Central memory CD8-positive, alpha-beta T cell (primary cell): ENCODE results near the gene KNL1.
"Not testable (repeated sequence)": the region's sequence is repeated elsewhere in the genome, so short reads cannot be mapped to it uniquely, and the experiment has no call there.

Experiments used
- ATAC-seq: fragments of 150-1000 bp; cut with Tn5 transposase; replicated peaks from 2 replicates; pipeline ENCODE4 v1.10.0; 2022; ENCODE audit warnings: mild to moderate bottlenecking, moderate FRiP score, moderate number of reproducible peaks; ENCODE audit not compliant: poor library complexity, severe bottlenecking; ENCODE audit errors: extremely low read depth
- DNase-seq, 2 donors: peaks; one replicate each; pipeline ENCODE4 v3.0.0; 2021; ENCODE audit warnings: low spot score in 2 of 2
- H3K27ac Mint-ChIP-seq: one replicate; pipeline ENCODE4 v1.8.0; 2022; ENCODE audit warnings: low read depth, mild to moderate bottlenecking, moderate library complexity, mixed read lengths
- H3K27me3 Mint-ChIP-seq: one replicate; pipeline ENCODE4 v1.8.0; 2022; ENCODE audit warnings: mixed read lengths
- H3K36me3 Mint-ChIP-seq: one replicate; pipeline ENCODE4 v1.8.0; 2022; ENCODE audit warnings: mild to moderate bottlenecking, moderate library complexity, mixed read lengths; ENCODE audit not compliant: insufficient read depth
- H3K4me1 Mint-ChIP-seq: one replicate; pipeline ENCODE4 v1.8.0; 2022; ENCODE audit warnings: mixed read lengths
- H3K4me3 Mint-ChIP-seq: one replicate; pipeline ENCODE4 v1.8.0; 2022; ENCODE audit warnings: mild to moderate bottlenecking, moderate library complexity, mixed read lengths
- H3K9me3 Mint-ChIP-seq: one replicate; pipeline ENCODE4 v1.8.0; 2022; ENCODE audit warnings: mixed read lengths

The KNL1 gene

DNA sequence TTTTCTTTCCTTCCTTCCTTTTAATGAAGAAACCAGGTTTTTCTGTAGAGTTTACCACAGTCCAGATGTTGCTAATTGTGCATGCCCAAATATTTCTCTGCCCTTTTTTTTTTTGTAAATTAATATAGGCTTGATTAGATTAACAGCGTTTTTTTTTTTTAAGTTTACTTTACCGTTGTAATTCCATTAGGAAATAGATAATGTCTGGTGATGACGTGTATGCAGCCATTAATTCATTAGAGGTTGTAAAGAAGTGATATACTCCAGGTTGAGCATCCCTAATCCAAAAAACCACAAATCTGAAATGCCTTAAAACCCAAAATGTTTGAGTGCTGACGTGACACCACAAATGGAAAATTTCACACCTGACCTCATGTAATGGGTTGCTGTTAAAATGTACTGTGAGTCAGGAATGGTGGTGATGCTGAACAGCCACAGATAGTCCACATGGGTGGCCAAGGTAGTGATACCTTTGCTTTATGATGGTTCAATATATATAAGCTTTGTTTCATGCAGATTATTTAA, 43.2 kb downstream of the KNL1 start:
- no peaks in the 10 kb centered on the region for H3K9me3 Mint-ChIP-seq
- ATAC-seq (no peak), DNase-seq (no peak)
- H3K4me1 Mint-ChIP-seq = no peaks in the 10 kb centered on the region
- no peak overlapping the region for H3K4me3 Mint-ChIP-seq
- peaks cover 3% of the 10 kb centered on the region for H3K36me3 Mint-ChIP-seq
- no peaks in the 10 kb centered on the region for H3K27me3 Mint-ChIP-seq
- H3K27ac Mint-ChIP-seq = no peak overlapping the region

DNA sequence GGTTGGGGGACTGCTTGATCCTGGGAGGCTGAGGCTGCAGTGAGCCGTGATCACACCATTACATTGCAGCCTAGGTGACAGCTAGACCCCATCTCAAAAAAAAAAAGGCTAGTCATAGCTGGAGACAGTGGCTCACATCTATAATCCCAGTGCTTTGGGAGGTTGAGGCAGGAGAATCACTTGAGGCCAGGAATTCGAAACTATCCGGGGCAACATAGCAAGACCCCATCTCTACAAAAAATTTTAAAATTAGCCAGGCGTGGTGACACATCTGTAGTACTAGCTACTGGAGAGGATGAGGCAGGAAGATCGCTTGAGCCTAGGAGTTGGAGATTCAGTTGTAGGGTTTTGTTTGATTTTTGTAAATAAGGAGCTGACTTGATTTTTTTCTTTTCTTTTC, 45.6 kb downstream of the KNL1 start:
- ATAC-seq = no peak
- no peaks in the 10 kb centered on the region for H3K4me1 Mint-ChIP-seq
- H3K27me3 Mint-ChIP-seq = no peaks in the 10 kb centered on the region
- no peak for DNase-seq
- H3K36me3 Mint-ChIP-seq = peaks cover 2% of the 10 kb centered on the region
- no peak overlapping the region for H3K27ac Mint-ChIP-seq
- H3K9me3 Mint-ChIP-seq = no peaks in the 10 kb centered on the region
- no peak overlapping the region for H3K4me3 Mint-ChIP-seq

DNA sequence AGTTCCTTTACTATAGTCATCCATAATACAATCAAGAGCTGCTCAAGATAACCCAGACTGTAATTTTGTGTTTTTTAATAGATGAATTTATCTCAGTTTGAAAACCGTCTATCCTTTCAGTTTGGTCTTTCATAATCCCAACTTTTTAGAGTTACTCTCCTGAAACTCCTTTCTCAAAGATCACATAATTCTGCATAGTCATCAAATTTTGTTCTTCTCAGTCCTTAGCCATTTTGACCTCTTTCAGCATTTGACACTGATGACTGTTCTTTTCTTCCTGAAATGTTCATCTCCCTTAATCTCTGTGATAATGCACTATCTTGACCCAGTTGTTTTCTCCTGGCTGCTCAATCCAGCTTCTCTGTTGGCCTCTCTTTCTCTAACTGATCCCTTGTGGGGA, 53.5 kb downstream of the KNL1 start:
- ATAC-seq (no peak), DNase-seq (no peak)
- no peak overlapping the region for H3K4me3 Mint-ChIP-seq
- no peaks in the 10 kb centered on the region for H3K27me3 Mint-ChIP-seq
- H3K36me3 Mint-ChIP-seq = no peaks in the 10 kb centered on the region
- H3K9me3 Mint-ChIP-seq = no peaks in the 10 kb centered on the region
- H3K4me1 Mint-ChIP-seq = no peaks in the 10 kb centered on the region
- no peak overlapping the region for H3K27ac Mint-ChIP-seq

DNA sequence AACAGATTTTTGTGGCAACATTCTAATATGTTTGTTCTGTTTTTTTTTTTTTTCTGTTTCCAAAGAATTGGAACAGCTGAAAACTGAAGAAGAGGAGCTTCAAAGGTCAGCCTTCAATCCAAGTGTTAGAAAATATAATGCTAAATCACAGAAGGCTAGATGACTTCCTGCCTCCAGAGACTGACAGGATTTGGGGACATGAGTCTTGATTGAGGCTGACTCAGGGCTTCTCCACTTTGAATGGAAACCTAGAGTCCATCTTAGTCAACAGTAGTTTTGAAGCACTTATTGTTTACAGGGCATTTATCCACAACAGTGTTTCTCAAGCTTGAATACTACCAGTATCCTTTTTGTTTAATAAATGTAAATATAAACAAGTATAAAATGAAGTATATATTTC, 56.4 kb downstream of the KNL1 start:
- no peak for DNase-seq
- Mint-ChIP-seq H3K9me3 (no peaks in the 10 kb centered on the region), H3K27me3 (no peaks in the 10 kb centered on the region), H3K4me3 (no peak overlapping the region), H3K27ac (peak overlapping the region; percentile 35), H3K4me1 (no peaks in the 10 kb centered on the region), H3K36me3 (peaks cover 1% of the 10 kb centered on the region)
- no peak for ATAC-seq

DNA sequence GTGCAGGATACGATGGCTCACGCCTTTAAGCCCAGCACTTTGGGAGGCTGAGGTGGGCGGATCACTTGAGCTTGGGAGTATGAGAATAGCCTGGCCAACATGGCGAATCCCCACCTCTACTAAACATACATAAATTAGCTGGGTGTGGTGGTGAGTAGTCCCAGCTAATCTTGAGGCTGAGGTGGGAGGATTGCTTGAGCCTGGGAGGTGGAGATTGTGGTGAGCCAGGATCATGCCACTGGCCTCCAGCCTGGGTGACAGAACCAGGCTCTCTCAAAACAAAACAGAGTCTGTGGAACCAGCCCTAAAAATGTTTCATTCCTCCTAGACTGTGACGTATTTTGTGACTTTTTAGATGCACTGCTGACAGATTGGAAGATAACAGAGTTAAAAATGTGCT, 66.6 kb downstream of the KNL1 start:
- peaks cover 5% of the 10 kb centered on the region for H3K36me3 Mint-ChIP-seq
- DNase-seq (no peak), ATAC-seq (no peak)
- no peak overlapping the region for H3K27ac Mint-ChIP-seq
- H3K4me3 Mint-ChIP-seq = no peak overlapping the region
- no peaks in the 10 kb centered on the region for H3K9me3 Mint-ChIP-seq
- no peaks in the 10 kb centered on the region for H3K27me3 Mint-ChIP-seq
- H3K4me1 Mint-ChIP-seq = no peaks in the 10 kb centered on the region

DNA sequence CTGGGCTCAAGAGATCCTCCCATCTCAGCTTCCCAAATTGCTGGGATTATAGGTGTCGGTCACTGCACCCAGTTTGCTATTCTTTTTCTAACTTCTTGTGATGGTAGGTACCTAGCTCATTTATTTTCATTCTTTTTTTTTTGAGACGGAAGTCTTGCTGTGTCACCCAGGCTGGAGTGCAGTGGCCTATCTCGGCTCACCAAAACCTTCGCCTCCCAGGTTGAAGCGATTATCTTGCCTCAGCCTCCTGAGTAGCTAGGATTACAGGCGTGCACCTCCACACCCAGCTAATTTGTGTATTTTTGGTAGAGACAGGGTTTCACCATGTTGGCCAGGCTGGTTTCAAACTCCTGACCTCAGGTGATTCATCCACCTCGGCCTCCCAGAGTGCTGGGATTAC, 70.9 kb downstream of the KNL1 start:
- peaks cover 5% of the 10 kb centered on the region for H3K36me3 Mint-ChIP-seq
- DNase-seq (no peak), ATAC-seq (no peak)

DNA sequence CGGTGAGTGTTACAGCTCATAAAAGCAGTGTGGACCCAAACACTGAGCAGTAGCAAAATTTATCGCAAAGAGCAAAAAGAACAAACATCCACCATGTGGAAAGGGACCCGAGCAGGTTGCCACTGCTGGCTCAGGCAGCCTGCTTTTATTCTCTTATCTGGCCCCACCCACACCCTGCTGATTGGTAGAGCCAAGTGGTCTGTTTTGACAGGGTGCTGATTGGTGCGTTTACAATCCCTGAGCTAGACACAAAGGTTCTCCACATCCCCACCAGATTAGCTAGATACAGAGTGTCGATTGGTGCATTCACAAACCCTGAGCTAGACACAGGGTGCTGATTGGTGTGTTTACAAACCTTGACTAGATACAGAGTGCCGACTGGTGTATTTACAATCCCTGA, 82.2 kb downstream of the KNL1 start:
- not testable (repeated sequence) for H3K4me1 Mint-ChIP-seq, H3K36me3 Mint-ChIP-seq

More for the DNA sequence above, 70.9 kb downstream of the KNL1 start:
- Mint-ChIP-seq H3K27ac (no peak overlapping the region), H3K27me3 (no peaks in the 10 kb centered on the region), H3K4me3 (no peak overlapping the region), H3K4me1 (no peaks in the 10 kb centered on the region), H3K9me3 (no peaks in the 10 kb centered on the region)

DNA sequence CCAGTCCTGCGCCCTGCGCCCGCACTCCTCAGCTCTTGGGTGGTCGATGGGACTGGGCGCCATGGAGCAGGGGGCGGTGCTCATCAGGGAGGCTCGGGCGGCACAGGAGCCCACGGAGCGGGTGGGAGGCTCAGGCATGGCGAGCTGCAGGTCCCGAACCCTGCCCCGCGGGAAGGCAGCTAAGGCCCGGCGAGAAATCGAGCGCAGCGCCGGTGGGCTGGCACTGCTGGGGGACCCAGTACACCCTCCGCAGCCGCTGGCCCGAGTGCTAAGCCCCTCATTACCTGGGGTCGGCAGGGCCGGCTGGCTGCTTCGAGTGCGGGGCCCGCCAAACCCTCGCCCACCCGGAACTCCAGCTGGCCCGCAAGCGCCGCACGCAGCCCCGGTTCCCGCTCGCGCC, 82.9 kb downstream of the KNL1 start:
- not testable (repeated sequence) for DNase-seq, H3K36me3 Mint-ChIP-seq, H3K27ac Mint-ChIP-seq, H3K27me3 Mint-ChIP-seq, H3K4me3 Mint-ChIP-seq, H3K9me3 Mint-ChIP-seq, H3K4me1 Mint-ChIP-seq, ATAC-seq

More for the DNA sequence above, 82.2 kb downstream of the KNL1 start:
- ATAC-seq, H3K9me3 Mint-ChIP-seq, DNase-seq, H3K4me3 Mint-ChIP-seq, H3K27me3 Mint-ChIP-seq, H3K27ac Mint-ChIP-seq: not testable (repeated sequence)

DNA sequence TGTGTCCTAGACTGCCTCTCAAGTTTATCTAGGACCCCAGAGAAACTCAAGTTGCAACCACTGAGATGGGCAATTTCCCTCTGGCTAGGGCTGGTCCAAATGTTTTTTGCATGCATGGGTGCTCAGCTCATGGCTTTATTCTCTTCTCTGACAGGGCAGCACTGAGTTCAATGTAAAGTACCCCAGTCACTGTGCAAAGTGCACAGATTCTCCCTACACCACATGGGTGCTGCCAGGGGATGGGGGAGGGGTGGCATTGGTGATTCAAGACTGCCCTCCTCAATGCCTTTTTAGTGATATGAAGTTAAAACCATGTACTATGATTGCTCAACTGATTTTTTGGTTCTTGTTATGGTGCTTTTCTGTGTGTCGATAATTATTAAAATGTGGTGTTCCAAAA, 86.1 kb downstream of the KNL1 start:
- no peak for DNase-seq
- no peak for ATAC-seq
- no peaks in the 10 kb centered on the region for H3K9me3 Mint-ChIP-seq
- H3K27ac Mint-ChIP-seq = no peak overlapping the region
- peaks cover 1% of the 10 kb centered on the region for H3K36me3 Mint-ChIP-seq
- no peak overlapping the region for H3K4me3 Mint-ChIP-seq
- no peaks in the 10 kb centered on the region for H3K27me3 Mint-ChIP-seq
- H3K4me1 Mint-ChIP-seq = peaks cover 8% of the 10 kb centered on the region

DNA sequence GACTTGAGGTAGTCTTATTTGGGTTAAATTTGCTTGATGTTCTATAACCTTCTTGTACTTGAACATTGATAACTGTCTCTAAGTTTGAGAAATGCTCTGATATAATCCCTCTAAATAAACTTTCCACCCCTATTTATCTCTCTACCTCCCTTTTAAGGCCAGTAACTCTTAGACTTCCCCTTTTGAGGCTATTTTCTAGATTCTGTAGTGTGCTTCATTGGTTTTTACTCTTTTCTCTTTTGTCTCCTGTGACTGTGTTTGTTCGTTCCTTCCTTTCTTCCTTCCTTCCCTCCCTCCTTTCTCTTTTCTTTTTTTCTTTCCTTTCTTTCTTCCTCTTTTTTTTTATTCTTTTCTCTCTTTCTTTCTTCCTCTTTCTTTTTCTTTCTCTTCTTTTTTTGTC, 86.9 kb downstream of the KNL1 start:
- not testable (repeated sequence) for H3K36me3 Mint-ChIP-seq, ATAC-seq, DNase-seq, H3K27me3 Mint-ChIP-seq, H3K27ac Mint-ChIP-seq, H3K9me3 Mint-ChIP-seq, H3K4me3 Mint-ChIP-seq, H3K4me1 Mint-ChIP-seq

DNA sequence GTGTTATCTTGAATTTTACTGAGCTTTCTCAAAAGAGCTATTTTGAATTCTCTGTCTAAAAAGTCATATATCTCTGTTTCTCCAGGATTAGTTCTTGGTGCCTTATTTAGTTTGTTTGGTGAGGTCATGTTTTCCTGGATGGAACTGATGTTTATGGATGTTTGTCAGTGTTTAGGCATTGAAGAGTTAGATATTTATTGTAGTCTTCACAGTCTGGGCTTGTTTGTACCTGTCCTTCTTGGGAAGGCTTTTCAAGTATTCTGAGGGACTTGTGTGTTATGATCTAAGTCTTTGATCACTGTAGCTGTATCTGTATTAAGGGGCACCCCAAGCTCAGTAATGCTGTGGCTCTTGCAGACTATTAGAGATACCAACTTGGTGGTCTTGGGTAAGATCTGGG, 90.3 kb downstream of the KNL1 start:
- Mint-ChIP-seq H3K27me3 (no peaks in the 10 kb centered on the region), H3K36me3 (peaks cover 1% of the 10 kb centered on the region), H3K4me3 (no peak overlapping the region), H3K27ac (no peak overlapping the region), H3K4me1 (no peaks in the 10 kb centered on the region), H3K9me3 (no peaks in the 10 kb centered on the region)
- DNase-seq = no peak
- ATAC-seq = no peak

DNA sequence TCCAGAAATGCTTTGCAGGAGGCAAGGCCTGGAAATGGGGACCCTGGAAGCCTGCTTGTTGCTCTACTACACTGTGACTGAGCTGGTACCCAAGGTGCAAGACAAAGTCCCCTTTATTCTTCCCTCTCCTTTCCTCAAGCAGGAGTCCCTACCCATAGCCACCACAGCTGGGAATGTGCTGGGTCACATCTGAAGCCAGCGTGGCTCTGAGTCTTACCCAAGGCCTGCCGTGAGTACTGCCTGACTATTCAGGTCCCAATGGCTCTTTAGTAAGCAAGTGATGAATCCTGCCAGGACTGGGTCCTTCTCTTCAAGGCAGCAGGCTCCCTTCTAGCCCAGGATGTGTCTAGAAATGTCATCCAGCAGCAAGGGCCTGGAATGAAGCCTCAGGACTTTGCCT, 91.3 kb downstream of the KNL1 start:
- DNase-seq (no peak), ATAC-seq (no peak)
- Mint-ChIP-seq H3K4me3 (no peak overlapping the region), H3K9me3 (no peaks in the 10 kb centered on the region), H3K27me3 (no peaks in the 10 kb centered on the region), H3K4me1 (no peaks in the 10 kb centered on the region), H3K36me3 (peaks cover 1% of the 10 kb centered on the region), H3K27ac (no peak overlapping the region)

DNA sequence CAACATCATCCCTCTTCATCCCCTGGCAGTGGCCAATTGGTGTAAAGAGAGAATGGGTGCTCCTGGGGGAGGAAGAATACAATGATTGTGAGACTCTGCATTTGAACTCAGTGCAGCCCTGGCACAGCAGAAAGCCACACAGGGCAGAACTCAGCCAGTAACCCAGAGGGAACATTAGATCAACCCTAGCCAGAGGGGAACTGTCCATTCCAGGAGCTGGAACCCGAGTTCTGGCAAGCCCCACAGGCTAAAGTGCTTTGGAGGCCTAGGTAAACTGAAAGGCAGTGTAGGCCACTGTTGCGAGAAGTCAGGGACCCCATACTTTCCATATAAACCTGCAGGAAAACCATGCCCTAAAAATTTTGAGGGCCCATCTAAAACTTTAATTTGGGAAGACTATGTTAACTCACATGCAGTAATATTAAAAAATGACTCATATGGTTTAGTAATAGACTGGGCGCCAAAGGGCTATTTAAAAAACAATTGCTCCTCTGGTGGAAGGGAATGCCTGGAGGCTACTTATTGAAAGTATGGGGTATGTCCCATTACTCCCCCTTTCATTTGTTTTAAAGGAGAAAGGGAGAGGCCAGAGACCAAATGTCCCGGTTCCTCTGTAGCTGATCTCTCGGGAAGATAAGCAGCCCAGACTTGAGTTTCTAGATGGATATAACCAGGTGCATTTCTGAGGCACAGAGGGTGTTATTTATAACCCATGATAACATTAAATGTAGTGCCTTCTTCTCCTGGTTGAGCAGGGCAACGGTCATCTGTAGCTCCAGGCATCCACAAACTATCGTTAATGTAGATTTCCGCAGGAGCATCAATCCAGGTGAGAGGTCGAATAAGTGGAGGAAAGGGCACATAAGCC, 95.1 kb downstream of the KNL1 start:
- H3K27me3 Mint-ChIP-seq = no peaks in the 10 kb centered on the region
- no peak for DNase-seq
- peaks cover 12% of the 10 kb centered on the region for H3K36me3 Mint-ChIP-seq
- no peaks in the 10 kb centered on the region for H3K9me3 Mint-ChIP-seq
- peaks cover 6% of the 10 kb centered on the region for H3K4me1 Mint-ChIP-seq
- no peak for ATAC-seq
- H3K27ac Mint-ChIP-seq = peak overlapping the region; percentile 33
- H3K4me3 Mint-ChIP-seq = no peak overlapping the region
